OCI-LY7 (cell line): ENCODE results near the gene JCAD.

Experiments
- EZH2phosphoT487 ChIP-seq: fragments of 200-600 bp; sonication (generic); IDR thresholded peaks from 2 replicates; pipeline ENCODE4 v1.6.1; 2018; ENCODE audit warnings: low read depth, borderline replicate concordance, mild to moderate bottlenecking, mixed run types, antibody characterized with exemption, low read length, moderate library complexity, mixed read lengths
- TF ChIP-seq, protein P1 (sequence below): fragments of 200-600 bp; sonication (generic); conservative IDR thresholded peaks from 2 replicates; pipeline ENCODE4 v1.5.1; 2014; ENCODE audit warnings: mild to moderate bottlenecking, antibody characterized with exemption, low read length, moderate library complexity, mixed read lengths

DNA sequence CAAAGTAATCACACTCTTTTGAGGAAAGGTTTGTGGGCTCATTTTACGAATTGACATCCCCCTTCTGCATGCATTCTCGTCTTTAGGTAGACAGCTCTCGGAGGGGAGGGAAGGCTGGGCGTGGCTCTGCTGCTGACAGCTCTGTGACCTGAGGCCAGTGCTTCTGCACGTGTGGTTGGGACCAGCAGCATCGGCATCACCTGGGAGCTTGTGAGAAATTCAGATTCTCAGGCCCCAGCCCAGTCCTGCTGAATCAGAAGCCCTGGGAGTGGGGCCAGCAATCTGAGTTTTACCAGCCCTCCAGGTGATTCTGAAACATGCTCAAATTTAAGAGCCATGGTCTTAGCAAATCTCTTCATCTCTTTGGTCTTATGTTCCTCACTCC, 89.4 kb downstream of the JCAD start:
- TF ChIP-seq, protein P1, sequence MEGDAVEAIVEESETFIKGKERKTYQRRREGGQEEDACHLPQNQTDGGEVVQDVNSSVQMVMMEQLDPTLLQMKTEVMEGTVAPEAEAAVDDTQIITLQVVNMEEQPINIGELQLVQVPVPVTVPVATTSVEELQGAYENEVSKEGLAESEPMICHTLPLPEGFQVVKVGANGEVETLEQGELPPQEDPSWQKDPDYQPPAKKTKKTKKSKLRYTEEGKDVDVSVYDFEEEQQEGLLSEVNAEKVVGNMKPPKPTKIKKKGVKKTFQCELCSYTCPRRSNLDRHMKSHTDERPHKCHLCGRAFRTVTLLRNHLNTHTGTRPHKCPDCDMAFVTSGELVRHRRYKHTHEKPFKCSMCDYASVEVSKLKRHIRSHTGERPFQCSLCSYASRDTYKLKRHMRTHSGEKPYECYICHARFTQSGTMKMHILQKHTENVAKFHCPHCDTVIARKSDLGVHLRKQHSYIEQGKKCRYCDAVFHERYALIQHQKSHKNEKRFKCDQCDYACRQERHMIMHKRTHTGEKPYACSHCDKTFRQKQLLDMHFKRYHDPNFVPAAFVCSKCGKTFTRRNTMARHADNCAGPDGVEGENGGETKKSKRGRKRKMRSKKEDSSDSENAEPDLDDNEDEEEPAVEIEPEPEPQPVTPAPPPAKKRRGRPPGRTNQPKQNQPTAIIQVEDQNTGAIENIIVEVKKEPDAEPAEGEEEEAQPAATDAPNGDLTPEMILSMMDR: no peak
- no peak for TF ChIP-seq EZH2phosphoT487
